Panc1 (cell line): ENCODE results near the gene MGRN1.

Source experiments
- CTCF ChIP-seq: fragments of 450-650 bp; IDR thresholded peaks from 2 replicates; pipeline ENCODE4 v1.5.1; 2017; ENCODE audit warnings: mild to moderate bottlenecking
- SIN3A ChIP-seq: IDR thresholded peaks from 2 replicates; pipeline ENCODE4 v1.6.1; 2012; ENCODE audit warnings: low read depth, mild to moderate bottlenecking, low read length, moderate library complexity, borderline replicate concordance; ENCODE audit not compliant: insufficient read depth
- TCF7L2 ChIP-seq: IDR thresholded peaks from 2 replicates; pipeline ENCODE4 v1.6.1; 2011; ENCODE audit warnings: mild to moderate bottlenecking, low read depth, low read length, inconsistent platforms

- TF ChIP-seq CTCF = no peak
- no peak for TF ChIP-seq TCF7L2
- TF ChIP-seq SIN3A = no peak
These were observed 49.5 kb upstream of the MGRN1 start for GRCh38 chr16:4574919-4575705.
